Fibroblast of skin of scalp (primary cell): ENCODE results near the gene SLC8A2.
"Not testable (repeated sequence)": the region's sequence is repeated elsewhere in the genome, so short reads cannot be mapped to it uniquely, and the experiment has no call there.

Source experiments
- DNase-seq: peaks from one replicate; pipeline ENCODE4 v3.0.0-alpha.2; 2013

Gene SLC8A2

DNA sequence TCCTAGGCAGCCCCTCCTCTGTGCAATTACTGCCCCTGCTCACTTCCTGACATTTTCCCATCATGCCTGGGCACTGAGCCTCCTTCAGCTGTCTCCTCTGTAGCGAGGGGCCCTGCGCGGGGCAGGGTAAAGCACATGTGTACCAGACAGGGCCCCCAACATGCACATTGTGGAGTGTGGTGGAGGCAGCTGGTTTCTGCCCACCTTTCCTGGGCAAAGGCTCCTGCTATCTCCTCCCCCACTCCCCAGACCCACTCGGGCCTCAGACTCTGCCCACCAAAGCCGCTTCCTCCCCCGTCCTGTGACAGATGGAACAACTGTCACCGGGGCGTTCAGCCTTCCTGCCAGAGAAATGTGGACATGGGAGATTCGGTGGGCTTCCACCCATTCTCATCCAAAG lies 15.2 kb upstream of the SLC8A2 start:
- DNase-seq: no peak

DNA sequence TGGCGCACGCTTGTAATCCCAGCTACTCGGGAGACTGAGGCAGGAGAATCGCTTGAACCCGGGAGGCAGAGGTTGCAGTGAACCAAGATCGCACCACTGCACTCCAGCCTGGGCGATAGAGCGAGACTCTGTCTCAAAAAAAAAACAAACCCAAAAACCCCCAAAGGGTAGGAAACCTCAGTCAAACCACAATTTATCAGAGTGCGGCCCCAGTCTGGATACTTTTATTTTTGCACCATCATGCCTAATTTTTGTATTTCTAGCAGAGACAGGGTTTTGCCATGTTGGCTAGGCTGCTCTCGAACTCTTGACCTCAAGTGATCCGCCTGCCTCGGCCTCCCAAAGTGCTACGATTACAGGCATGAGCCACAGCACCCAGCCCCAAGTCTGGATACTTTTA lies 14.5 kb upstream of the SLC8A2 start:
- DNase-seq: not testable (repeated sequence)

DNA sequence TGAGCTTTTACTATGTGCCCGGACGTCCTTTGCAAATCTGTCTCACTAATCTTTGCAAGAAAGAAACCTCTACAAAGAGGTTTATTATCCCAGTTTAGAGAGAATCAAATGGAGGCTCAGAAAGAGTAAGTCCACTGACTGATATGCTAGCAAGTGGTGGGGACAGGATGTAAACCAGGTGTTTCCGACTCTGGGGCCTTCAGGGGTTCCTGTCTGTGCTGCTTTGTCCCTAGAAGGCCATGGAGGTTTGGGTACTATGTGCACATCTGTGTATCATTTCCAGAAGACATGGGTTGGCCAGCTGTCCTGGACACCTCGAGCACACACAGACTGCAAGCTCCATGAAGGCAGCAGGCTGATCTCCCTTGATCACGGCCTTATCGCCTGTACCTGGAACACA lies 13.5 kb upstream of the SLC8A2 start:
- no peak for DNase-seq

DNA sequence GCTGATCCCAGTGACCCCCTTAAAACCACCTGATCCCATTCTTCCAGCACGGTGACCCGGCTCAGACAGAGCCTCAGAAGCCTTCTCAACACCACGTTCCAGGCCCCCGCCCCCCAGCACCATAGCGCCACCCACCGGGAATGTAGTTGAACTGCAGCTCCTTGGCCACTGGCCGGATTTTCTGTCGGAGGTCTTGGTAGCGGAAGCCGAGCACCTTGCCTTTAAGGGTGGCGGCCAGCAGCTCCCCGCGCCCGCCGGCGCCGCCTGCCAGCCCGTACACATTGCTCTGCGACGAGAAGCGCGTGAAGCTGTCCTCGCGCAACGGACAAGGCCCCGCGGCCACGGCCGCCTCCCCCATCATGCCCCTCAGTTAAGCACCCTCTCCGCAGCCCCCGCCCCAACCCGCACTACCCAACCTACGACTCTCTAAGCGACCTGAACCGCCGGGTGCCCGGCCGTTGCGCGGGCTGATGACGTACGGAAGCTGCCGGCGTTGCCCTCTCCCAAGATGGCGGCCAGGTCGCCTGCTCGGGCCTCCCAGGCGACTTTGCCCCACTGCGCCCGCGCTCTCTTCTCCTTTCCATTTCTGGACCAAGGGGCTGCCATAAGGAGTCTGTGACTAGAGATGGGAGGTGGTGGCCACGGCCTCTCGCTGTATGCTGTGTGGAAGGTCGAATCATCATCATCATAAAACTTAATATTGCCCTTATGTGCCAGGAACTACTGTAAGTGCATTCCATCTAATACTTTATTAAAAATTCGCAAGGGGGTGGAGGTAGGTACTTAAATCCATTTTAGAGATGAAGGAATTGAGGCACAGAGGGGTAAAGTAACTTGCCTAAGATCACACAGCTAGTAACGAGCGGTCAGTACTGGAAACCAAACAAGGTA lies 12.4 kb upstream of the SLC8A2 start, which contains the start of gene KPTN:
Gene KPTN, minus strand, starts transcription at position 420 of the 891 bp plus-strand sequence. Its CDS starts 59 bp downstream, at position 361.
- DNase-seq: peak; percentile 91

DNA sequence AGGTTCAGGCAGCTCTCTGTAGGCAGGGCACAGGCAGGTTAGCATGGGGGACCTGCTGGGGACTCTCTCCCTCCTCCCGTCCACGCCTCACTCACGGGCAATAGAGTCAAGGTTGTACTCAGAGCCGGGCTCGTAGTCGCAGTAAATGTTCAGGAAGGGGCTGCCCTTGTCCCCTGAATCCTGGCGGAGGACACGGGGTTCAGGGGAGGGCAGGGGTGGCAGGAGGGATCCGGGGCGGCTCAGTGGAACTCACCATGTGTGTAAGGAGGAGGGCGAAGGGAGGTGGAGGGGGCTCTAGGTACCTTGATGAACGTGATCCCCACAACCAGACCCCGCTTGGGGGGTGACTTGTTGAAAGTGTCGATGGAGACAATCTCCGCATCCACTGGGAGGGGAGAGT lies 11.5 kb upstream of the SLC8A2 start:
- DNase-seq: no peak

DNA sequence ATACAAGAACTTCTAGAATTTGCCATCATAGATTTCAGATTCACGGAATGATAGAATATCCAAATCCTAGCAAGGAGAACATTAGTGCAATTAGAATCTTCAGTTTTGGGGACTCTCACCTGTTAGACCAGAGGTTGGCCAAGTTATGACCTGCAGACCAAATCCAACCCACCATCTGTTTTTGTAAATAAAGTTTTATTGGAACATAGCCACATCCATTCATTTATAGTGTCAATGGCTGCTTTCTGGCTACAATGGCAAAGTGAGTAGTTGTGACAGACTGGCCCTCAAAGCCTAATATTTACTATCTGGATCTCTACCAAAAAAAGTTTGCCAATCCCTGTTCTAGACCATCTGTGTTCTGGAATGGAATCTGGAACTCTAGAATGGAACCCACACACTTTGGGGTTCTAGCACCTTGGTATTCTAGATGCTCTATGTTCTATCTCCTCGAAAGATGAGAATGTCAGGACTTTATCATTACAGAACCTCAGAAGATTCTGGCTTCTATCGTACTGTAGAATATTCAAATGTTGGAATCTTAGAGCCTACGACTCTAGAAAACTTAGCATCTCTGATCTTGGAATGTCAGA lies 9.9 kb upstream of the SLC8A2 start:
- DNase-seq: no peak

DNA sequence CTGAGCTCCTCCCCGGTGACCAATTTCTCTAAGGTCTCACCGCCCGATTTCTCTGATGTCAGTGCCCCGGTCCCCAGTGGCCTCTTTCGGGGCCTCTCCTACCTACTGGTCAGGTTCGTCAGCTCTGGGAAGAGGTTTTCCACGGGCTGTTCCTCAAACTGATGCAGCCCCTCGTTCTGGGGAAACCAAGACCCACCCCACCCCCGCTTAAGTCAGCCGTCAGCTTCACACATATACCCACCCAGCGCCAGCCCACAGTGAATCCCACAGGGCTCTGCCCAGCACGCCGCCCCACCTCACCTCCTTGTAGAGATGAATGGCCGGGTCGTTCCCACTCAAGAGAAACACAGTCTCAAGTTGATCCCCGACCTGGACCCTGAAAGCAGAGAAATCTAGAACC lies 9.0 kb upstream of the SLC8A2 start:
- DNase-seq: no peak

DNA sequence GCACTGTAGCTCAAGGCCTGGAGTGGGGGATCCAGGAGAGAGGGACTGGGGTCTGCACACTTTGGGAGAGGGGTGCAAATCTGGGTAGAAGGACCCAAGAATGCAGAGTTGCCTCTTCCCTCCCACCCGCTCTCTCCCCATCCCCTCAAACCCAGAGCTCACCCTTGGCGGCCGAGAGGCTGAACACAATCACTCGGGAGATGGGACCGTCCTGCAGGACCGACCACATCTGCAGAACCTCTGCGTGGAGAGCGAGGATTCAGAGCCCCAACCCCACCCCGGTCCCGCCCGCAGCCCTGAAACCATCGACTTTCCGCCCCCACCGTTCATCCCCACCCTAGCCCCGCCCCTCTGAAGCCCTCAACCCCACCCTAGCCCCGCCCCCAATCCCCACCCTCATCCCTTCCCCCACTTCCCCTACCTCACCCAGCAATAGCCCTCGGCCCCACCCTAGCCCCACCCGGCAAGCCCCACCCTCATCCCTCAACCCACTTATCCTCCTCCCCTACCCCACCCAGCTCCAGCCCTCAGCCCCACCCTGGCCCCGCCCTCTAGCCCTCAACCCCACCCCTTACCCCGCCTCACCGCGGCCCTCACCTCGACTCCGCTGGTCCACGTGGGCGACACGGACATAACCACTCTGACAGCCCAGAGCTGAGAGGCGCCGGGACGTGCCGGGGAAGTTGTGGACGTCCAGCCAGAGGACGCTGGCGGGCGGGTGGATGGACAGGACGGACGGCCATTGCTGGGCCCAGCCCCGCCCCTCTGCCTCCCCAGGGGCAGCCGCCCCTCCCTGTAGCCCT lies 8.2 kb upstream of the SLC8A2 start:
- DNase-seq: peak; percentile 8

DNA sequence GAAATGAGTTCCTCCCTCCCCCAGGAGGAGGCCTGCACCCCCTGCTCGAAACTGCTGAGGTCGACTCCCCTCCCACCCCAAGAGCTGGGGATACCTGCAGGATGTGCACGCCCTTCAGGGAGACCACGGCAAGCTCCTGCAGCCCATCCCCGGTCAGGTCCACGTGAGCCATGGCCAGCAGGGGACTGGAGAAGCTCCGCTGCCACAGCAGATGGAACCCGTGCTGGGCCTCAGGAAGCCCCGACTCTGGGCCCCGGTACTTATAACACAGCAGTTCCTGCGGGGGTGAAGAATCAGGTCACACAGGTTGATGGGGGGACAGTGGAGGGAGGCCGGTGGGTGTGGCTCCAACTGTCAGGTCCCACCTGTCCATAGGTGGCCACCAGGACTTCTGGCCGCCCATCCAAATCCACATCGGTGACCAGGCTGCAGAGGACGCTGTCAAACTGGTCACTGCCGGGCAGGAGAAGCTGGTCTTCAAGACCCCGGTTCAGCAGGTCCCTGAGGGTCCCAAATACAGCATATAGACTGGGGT lies 4.8 kb upstream of the SLC8A2 start:
- DNase-seq: no peak

DNA sequence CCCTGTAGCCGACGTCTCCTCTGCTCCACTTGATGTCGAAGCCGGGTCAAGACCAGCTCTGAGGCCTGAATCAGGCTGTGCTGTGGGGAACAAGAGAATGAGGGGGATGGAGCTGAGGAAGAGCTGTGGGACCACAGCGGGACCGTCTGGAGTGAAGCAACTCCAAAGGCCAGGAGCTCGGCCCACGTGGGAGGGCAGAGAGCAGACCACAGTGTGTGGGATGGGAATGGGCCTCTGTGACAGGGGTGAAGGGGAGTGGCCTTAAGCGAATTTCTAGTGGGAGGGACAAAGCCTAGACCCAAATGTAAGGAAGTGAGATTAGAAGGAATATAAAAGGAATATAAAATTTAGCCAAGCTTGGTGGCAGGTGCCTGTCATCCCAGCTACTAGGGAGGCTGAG lies 3.8 kb upstream of the SLC8A2 start:
- DNase-seq: no peak

DNA sequence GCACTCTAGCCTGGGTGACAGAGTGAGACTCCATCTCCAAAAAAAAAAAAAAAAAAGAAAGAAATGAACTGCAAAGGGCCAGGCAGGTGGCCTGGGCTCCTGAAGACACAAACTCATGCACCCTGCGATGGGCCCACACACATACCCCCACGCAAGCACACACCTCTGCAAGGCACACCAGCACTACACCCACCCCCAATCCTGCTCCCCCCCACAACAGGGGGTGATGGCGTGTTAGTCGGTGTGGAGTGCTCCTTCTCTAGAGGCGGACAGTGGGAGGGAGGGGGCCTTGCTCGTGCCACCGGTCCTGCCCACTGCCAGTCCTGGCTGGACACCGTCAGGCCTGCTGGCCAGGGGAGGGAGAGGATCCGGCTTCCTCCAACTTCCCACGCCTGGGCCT lies 1.6 kb upstream of the SLC8A2 start:
- no peak for DNase-seq

DNA sequence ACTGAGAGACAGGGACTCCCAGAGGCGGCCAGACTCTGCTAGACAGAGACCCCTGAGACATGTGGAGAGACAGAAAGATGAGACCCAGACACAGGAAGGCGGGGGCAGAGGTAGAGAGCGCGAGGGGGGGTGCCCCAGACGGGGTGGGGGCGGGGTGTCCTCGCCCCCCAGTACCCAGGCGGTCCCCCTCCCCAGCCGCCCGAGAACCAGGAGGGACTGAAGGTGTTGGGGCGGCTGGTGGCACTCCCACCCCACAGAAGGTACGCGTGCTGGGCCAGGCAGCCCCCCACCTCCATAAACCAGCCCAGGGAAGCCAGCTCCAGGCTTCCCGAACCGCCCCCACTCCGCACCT lies 336 bp downstream of the SLC8A2 start:
- no peak for DNase-seq

DNA sequence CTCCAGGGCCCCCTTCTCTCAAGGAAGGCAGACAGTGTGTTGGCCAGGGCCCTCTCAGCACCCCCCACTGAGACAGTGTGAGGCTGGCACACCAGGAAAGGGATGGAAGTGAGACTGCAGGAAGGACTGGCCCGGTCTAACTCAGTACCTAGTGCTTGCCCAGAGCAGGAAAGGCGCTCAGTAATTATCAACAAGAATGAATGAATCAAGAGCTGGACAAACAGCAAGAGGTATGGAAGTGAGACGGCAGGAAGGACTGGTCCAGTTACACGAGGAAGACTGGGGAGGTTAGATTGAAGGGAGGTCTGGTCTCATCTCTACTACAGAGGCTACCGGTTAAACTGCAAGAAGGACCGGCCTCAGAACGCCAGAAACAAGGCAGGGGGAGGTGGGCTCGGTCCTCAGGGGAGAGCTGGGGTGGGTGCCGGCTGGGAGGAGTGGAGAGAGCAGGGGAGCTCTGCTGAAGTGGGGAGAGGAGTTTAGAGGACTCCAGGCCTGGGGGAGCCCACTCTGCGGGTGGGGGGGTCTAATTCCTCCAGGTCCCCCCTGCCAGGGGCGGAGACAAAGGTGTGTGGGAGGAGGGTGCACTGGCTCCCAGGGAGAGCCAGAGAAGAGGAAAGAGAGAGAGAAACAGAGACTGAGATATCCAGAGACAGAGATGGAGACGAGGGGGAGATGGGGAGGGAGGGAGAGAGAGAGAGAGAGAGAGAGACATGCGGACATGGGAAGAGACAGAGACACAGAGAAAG lies 1.1 kb downstream of the SLC8A2 start:
- no peak for DNase-seq

DNA sequence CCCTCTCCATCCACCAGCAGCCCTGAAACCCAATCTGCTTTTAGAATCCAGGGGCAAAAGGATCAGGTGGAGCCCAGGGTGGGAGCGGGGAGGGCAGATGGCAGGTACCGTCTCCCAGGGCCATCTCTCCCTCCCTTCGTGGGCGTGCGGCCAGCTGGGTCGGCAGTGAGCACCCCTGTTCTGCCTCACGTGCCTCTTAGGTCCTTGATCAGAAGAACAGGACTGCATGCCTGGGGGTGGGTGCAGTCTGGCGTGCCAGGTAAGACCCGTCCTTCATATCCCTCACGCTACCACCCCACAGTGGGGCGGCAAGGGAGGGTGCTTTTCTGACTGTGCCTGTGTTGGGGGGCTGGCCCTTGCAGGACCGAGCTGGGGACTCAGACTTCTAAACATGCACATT lies 2.0 kb downstream of the SLC8A2 start:
- DNase-seq: no peak

DNA sequence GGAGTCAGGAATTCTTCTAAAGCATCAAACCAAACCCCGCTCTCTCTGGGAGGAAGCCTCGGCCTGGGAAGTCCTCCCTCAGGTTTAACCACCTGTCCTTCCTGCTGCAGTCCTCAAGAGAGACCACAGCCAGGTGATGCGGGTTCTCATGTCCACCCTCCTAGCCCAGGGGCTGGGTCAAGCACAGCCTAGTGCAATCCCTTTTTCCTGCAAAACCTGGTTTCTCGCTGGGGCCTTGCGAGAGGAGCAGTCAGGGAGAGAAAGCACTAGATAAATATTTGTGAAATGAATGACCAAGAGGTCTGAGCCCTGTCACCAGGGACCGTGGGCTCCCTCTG lies 2.4 kb downstream of the SLC8A2 start:
- no peak for DNase-seq

DNA sequence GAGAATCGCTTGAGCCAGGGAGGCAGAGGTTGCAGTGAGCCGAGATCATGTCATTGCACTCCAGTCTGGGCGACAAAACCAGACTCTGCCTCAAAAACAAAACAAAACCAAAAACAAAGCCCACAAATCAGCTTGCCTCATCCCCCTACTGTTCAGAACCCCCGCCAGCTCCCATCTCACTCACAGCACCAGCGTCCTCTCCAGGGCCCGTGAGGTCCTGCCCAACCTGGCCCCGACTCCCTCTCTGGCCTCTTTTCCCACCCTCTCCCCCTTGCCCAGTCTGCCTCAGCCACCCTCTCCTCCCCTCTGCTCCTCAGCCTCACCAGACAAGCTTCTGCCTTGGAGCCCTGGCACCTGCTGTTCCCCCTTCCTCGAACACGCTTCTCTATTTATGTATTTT lies 3.8 kb downstream of the SLC8A2 start:
- DNase-seq: no peak

DNA sequence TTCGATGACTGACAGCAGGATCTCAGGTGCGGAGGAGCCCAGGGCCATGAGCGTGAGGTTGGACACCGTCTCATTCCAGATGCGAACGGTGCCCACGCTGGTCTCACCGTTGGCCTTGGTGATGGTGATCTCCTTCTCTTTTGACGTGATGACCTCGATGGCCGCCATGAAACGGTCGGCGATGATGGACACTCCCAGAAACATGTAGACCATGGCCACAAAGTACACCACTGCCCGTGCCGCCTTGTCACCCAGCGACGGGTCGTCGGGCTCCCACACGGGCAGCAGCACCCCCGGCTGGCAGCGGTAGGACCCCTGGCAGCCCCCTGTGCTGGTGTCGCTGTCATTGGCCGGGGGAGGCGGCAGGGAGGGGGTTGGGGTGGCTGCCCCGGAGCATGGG lies 5.7 kb downstream of the SLC8A2 start:
- no peak for DNase-seq

DNA sequence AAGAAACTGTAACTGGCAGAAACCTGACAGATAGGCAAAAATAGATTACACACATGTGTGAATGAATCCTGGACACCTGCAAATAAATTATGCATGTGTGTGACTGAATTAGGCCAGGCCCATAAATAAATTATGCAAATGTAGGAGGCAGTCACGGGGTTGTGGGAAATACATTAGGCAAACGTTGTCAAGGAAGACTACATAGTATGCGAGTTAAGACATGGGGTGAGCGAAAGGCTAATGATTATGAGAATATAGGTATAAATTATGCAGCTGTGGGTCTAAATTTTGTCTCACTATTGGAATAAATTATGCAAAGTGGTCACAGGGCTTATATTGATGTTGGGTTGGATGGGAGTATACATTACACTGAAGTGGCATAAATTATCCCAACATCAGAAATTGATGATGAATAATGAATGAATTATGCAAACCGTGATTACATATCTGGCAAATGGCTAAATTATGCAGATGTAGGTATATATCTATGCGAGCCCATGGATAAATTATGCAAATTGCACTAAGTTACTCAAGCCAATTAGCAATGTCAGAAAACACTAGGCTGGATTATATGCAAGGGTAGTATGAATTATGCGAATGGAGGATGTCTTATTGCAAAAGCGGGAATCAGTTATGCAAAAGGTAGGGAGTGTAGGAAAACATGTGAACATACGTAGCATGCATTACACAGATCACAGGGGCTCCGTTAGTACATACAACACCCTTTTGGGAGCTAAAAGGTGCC lies 6.8 kb downstream of the SLC8A2 start:
- DNase-seq: no peak

DNA sequence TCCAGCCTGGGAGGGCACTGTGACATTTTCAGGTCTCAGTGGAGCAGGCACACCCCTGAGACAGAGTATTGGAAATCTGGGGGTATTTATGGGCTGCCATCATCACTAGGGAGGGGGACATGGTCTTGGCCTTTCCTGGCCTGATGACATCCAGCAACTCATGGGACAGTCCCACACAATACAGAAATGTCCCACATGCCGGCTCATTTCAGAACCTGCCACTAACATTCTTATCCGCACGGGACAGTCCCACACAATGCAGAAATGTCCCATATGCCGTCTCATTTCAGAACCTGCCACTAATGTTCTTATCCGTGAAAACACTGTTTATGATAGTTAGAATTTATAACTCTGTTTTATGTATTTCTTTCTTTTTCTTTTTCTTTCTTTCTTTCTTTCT lies 9.8 kb downstream of the SLC8A2 start:
- DNase-seq: no peak

DNA sequence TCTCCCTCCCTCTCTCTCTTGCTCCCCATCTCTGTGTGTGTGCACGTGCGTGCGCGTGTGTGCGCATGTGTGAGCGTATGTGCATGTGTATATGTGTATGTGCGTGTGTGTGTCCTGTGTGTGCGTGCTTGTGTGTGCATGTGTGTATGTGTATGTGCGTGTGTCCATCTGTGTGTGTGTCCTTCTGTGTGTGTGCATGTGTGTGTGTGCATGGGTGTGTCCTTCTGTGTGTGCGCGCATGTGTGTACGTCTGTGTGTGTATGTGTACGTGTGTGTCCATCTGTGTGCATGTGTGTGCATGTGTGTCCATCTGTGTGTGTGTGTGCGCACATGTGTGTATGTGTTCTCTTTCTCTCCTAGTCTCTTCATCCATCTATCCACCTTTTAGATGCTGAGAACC lies 12.2 kb downstream of the SLC8A2 start:
- DNase-seq: no peak

DNA sequence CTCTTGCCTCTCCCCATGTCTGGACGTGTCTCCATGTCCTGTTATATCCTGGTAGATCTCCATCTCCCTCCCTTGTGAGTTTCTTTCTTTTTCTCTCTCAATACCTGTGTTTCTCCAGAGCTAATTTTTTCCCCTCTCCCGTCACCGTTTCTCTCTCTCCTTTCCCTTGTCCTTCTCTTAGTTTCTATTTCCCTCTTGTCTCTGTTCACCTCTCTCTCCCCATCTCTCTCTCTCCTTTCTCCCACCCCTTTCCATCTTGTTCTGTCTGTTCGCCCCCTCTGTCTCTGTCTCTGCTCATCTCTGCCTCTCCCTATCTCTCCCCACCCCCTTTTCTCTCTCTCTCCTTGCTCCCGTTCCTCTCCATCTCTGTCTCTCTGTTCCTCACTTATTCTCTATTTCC lies 13.0 kb downstream of the SLC8A2 start:
- no peak for DNase-seq
